ENCODE measurements around the gene ABCC1.
A peak's percentile ranks its signal among the peaks of the same experiment; 100 is the strongest.

The ABCC1 gene

GRCh38 chr16:16048904-16049582 is 99.6 kb downstream of the ABCC1 start:
- DNase-seq (ENCODE audit: low read depth) = no peak

DNA sequence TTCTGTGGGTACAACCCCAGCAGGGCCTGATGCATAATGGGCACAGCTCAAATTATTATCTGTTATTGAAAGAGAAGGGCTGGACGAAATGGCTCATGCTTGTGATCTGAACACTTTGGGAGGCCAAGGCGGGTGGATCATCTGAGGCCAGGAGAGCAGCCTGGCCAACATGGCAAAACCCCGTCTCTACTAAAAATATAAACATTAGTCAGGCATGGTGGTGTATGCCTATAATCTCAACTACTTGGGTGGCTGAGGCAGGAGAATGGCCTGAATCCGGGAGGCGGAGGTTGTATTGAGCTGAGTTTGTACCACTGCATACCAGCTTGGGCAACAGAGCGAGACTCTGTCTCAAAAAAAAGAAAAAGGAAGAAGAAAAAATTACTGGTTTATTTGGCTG is 100.7 kb downstream of the ABCC1 start:
- DNase-seq (ENCODE audit: low read depth) = no peak

GRCh38 chr16:16051132-16051531 is 101.7 kb downstream of the ABCC1 start:
- DNase-seq (ENCODE audit: low read depth) = no peak

DNA sequence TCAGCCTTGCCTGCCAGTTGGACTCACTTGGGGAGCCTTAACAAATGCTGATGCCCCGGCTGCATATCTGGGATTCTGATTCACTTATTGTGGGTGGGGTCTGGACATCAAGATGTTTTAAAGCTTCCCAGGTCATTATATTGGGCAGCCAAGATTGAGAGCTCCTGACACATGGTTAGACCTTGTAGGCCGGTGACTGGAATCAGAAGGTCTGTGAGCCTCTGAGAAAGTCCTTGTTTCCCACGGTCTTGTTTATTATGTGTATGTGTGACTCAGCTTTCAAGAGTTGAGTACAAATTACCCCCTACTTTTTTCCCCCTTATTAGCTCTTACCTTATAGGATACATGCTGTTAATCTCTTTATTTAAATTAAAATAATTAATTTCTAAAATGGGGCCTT is 103.5 kb downstream of the ABCC1 start:
- peak; percentile 60 for DNase-seq (ENCODE audit: low read depth)

DNA sequence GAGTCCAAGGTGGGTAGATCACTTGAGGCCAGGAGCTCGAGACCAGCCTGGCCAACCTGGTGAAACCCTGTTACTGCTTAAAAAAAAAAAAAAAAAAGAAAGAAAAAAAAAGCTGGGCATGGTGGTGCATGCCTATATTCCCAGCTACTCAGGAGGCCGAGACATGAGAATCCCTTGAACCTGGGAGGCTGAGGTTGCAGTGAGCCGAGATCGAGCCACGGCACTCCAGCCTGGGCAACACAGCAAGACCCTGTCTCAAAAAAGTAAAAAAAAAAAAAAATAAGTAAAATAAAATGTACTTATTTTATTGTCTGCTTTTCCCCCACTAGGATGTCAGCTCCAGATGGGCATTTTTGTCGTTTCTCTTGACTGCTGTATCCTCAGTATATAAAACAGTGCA is 107.7 kb downstream of the ABCC1 start:
- DNase-seq (ENCODE audit: low read depth) = no peak

DNA sequence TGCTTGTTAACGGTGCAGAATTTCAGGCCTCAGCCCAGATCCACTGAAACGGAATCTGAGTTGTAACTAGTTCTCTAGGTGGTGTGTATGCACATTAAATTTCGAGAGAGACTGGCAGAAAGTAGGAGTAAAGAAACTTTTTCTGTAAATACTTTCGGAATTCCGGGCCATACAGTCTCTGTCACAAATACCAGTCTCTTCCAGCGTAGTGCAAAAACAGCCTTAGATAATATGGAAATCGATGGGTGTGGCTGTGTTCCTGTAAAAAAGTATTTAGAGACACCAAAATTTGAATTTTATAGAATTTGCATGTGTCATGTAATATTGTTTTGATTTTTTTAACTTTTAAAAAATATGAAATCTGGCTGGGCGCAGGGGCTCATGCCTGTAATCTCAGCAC is 109.7 kb downstream of the ABCC1 start:
- DNase-seq (ENCODE audit: low read depth) = no peak

- no peak for DNase-seq (ENCODE audit: low read depth)
Observed at GRCh38 chr16:16059895-16060590, 110.6 kb downstream of the ABCC1 start.

DNA sequence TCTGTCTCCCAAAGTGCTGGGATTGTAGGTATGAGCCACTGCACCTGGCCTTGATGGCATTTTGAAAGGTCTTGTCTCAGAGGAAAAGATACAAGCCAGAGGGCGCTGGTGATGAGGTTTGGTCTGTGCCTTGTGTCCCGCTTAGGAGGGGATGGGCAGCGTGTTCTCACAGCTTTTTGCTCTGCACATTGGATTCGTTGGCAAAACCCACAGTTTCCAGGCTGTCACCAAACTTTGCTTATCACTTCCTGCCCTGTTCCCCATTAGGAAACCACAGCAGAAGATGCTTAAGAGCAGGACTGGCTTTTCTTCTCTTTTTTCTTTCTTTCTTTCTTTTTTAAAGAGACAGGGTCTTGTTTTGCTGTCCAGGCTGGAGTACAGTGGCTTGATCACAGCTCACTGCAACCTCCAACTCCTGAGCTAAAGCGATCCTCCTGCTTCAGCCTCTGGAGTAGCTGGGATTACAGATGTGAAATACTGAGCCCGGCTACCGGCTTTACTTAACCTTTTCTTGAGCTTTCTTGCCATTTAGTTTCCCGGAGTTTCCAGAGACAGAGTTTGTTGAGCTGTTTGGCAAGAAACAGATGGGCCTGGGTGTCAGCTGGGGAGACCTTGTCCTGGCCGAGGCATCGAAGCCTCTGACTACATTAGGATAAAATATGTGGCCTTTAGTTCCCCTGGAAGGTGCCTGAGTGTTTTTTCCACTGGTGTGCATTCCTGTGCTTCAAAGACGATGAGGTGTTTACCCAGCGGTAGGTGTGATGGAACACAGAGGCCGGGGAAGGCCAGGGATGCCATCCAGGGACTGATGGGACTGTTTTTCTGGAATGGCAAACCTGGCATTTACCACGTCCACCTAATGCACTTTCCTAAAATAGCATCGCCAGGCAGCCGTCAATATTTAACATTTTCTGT is 112.9 kb downstream of the ABCC1 start:
- no peak for DNase-seq (ENCODE audit: low read depth)

DNA sequence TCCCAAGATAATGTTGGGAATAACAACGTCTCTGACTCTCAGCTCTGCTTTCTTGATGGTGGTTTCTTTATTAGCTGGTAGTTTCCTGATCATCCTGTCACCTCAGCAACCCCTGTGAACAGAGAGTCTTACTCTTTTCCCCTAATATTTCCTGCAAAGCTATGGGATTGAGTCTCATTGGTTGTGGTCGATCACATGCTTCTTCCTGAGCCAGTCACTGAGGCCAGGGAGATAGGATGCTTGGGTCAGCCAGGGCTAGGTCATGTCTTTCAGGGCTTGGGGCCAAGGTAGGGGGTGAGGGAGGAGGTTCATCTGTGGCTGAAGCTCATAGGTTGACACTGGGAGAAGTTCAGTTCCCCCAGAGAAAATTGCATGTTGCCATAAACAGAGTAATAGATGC is 114.3 kb downstream of the ABCC1 start:
- no peak for DNase-seq (ENCODE audit: low read depth)

DNA sequence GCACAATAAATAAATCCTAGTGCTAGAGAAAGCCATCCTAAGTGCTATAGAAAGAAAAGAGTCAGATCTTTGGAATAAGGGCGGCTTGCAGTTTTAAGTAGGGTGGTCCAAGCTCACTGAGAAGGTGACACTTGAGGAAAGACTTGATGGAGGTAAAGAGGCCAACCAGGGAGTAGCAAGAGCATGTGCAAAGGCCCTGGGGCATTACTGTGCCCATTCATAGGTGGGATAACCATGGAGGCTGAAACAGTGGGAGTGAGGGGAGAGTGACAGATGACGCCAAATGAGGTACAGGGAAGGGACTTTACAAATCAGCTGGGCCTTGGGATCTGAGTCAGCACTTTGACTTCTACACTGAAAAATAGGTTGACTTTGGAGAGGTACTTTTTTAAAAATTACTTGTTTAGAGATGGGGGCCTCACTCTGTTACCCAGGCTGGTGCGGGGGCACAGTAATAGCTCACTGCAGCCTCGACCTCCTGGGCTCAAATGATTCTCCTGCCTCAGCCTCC is 115.5 kb downstream of the ABCC1 start:
- no peak for DNase-seq (ENCODE audit: low read depth)

GRCh38 chr16:16067127-16067526 is 117.7 kb downstream of the ABCC1 start:
- DNase-seq (ENCODE audit: low read depth) = no peak

DNA sequence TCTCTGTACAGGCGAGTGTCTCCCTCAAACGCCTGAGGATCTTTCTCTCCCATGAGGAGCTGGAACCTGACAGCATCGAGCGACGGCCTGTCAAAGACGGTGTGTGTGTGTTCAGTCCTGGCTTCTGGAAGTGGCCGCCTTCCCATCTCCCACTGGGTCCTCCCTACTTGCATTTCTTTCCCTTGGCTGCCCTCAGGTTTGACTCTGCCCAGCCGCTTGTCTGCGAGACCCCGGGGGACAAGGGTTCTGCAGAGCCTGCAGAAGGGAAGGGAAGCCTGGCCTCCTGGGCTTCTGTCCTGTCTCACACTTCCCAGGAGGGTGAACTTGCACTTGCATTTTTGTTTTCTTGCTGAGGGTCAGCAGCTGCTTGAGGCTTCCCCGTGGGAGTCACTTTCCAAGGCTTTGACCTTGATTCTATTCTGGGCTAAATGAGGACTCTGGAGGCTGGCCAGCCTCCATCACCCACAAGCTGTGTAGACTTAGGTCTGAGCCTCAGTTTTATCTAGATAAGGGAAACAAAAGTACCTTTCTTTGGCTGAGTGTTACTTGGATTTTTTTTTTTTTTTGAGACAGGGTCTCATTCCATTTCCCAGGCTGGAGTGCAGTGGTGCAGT is 122.3 kb downstream of the ABCC1 start:
- no peak for DNase-seq (ENCODE audit: low read depth)

DNA sequence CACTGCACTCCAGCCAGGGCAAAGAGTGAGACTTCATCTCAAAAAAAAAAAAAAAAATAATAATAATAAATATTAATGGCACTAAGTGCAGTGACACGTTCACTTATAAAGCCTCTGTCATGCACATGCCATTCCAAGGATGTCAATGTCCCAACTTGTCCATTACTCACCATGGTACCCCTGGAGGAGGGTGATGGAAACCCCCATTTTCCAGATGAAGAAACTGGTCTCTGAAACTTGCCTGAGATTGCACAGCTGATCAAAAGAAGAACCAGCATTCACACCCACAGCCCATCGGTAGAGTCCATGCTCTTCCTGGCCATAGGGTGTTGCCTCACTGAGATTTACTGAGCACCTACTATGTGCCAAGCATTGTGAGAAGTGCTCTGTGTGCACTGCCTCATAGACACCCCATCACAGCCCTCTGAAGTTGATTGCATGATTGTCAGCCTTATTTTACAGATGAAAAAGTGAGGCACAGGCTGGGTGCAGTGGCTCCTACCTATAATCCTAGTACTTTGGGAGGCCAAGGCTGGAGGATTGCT is 123.7 kb downstream of the ABCC1 start:
- no peak for DNase-seq (ENCODE audit: low read depth)

DNA sequence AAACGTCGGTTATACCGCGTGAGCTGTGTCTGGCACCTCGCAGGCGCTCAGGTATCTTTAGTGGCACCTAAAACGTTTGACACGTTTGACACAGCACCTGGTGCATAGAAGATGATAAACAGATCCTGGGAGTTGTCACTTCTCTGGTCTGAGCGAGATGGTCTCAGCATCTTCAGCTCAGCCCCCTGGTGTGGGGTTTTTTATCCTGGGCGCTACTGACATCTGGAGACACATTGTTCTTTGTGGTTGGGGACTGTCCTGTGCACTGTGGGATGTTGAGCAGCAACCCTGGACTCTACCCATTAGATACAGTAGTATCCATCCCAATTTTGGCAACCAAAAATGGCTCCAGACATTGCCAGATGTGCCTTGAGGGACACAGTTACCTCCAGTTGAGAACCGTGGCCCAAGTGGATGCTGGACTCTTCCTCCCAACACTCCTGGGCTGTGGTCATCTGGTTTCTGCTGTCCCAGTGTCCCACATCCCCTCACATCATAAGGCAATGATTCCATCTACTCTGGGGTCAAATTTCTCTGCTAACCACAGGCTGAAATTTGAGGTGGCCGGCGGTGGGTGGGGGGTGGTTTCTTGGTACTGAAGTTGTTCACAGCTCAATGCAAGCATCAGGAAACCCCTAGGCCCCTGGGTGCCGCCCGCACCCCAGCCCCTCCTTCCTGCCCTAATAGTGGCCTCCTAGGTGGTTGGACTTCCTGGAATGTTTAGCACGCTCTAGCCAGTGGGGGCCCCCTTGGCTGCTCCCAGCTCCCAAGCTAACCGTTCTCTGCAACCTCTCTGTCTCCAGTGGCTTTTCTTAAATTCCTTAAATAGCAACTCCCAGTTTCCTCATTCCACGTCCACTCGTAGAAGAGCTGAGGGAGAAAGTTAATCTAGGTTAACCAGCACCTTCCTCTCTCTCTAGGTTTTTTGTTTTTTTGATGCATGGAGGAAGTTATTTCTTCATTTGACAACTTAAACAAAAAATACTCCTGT is 124.8 kb downstream of the ABCC1 start:
- DNase-seq (ENCODE audit: low read depth) = peak; percentile 69

DNA sequence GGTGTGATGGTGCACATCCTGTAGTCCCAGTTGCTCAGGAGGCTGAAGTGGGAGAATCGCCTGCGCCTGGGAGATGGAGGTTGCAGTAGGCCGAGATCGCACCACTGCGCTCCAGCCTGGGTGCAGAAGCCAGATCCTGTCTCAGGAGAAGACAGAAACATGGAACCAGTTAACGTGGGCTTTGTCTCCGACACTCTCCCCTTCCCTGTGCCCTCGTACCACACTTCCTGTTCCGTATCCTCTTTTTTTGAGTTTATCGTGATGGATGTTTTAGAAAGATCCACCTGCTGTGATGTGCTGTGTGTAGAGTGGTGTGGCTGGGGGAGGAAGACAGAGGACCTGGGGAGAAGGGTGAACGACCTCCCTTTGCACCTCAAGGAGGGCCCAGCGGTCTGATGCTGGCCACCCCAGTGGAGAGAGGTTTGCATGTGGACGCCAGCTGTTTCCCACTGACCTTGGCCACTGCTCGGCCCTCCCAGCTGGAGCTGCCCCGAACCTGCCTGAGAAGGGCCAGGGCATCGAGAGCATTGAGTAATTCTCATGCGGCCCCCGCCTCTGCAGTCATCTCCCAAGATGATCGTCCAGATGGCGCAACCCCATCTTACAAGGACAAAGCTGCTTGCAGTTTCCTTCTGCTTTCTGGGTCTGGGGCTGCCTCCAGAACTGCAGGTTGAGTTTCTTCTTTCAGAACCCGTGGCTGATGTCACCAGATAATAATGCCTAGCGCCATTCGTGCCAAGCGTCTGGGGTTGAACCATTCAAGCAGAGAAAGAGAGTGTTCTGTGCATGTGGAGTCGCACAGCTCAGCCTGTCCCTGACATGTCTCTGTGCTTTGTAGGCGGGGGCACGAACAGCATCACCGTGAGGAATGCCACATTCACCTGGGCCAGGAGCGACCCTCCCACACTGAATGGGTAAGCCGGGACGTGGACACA is 126.3 kb downstream of the ABCC1 start:
- DNase-seq (ENCODE audit: low read depth) = no peak

- DNase-seq (ENCODE audit: low read depth) = no peak
Observed at GRCh38 chr16:16076423-16076813, 127.0 kb downstream of the ABCC1 start.

GRCh38 chr16:16080465-16081065 is 131.1 kb downstream of the ABCC1 start:
- no peak for DNase-seq (ENCODE audit: low read depth)

DNA sequence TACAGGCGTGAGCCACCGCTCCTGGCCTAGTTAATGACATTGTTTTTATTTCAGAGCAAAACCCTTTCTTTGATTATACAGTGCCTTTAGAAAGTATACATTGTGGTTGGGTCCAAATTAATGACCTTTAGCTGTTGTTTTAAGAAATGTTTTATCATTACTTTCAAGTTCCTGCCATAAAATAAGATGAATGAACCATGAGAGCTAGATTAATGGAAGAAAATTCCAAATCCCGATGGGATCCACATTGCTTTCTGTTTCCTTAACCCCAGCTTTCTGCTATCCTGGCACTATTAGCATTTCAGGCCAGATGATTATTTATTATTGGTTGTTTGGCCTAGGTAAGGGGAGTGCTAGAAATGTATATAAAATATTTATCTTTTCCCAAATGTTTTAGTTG is 131.7 kb downstream of the ABCC1 start:
- no peak for DNase-seq (ENCODE audit: low read depth)

GRCh38 chr16:16082255-16082654 is 132.8 kb downstream of the ABCC1 start:
- no peak for DNase-seq (ENCODE audit: low read depth)
